HG03039 (cell line): ENCODE measurements around the gene TSHZ2.
A peak's percentile ranks its signal among the peaks of the same experiment; 100 is the strongest.
"Not testable (repeated sequence)": the region's sequence is repeated elsewhere in the genome, so short reads cannot be mapped to it uniquely, and the experiment has no call there.

Source experiments
- ATAC-seq: cut with Tn5 transposase; IDR thresholded peaks from one replicate; pipeline ENCODE4 v1.9.1; 2021; ENCODE audit warnings: mild to moderate bottlenecking, moderate library complexity; ENCODE audit not compliant: unreplicated experiment

The TSHZ2 gene

GRCh38 chr20:53395188-53395923 is 423.2 kb downstream of the TSHZ2 start:
- ATAC-seq = no peak

- no peak for ATAC-seq
Observed at GRCh38 chr20:53399083-53399482, 426.9 kb downstream of the TSHZ2 start.

GRCh38 chr20:53399592-53400335 is 427.6 kb downstream of the TSHZ2 start:
- no peak for ATAC-seq

- ATAC-seq = no peak
Observed at GRCh38 chr20:53402233-53403005, 430.3 kb downstream of the TSHZ2 start.

GRCh38 chr20:53403029-53403428 is 430.9 kb downstream of the TSHZ2 start:
- no peak for ATAC-seq

- no peak for ATAC-seq
Observed at GRCh38 chr20:53405139-53405538, 433.0 kb downstream of the TSHZ2 start.

- ATAC-seq = no peak
Observed at GRCh38 chr20:53406580-53406979, 434.4 kb downstream of the TSHZ2 start.

- no peak for ATAC-seq
Observed at GRCh38 chr20:53408691-53409446, 436.7 kb downstream of the TSHZ2 start.

- ATAC-seq = no peak
Observed at GRCh38 chr20:53409447-53409717, 437.2 kb downstream of the TSHZ2 start.

GRCh38 chr20:53411129-53411528 is 439.0 kb downstream of the TSHZ2 start:
- no peak for ATAC-seq

GRCh38 chr20:53411891-53412290 is 439.7 kb downstream of the TSHZ2 start:
- ATAC-seq = no peak

GRCh38 chr20:53412577-53413185 is 440.5 kb downstream of the TSHZ2 start:
- ATAC-seq = no peak

- ATAC-seq = peak; percentile 79
Observed at GRCh38 chr20:53413186-53413631, 441.1 kb downstream of the TSHZ2 start.

- not testable (repeated sequence) for ATAC-seq
Observed at GRCh38 chr20:53413845-53414244, 441.7 kb downstream of the TSHZ2 start.

- no peak for ATAC-seq
Observed at GRCh38 chr20:53419693-53420460, 447.7 kb downstream of the TSHZ2 start.

- ATAC-seq = no peak
Observed at GRCh38 chr20:53421343-53421742, 449.2 kb downstream of the TSHZ2 start.

- no peak for ATAC-seq
Observed at GRCh38 chr20:53422039-53422438, 449.9 kb downstream of the TSHZ2 start.

GRCh38 chr20:53423587-53424146 is 451.5 kb downstream of the TSHZ2 start:
- no peak for ATAC-seq

GRCh38 chr20:53425481-53425880 is 453.3 kb downstream of the TSHZ2 start:
- no peak for ATAC-seq

- no peak for ATAC-seq
Observed at GRCh38 chr20:53425941-53426340, 453.8 kb downstream of the TSHZ2 start.
